ENCODE measurements around the gene NLGN1. TPM values are rescaled to one million over a fixed set of nuclear protein-coding genes. Genes with fewer than 3 reads are reported as not detected.

The NLGN1 gene
- total RNA-seq, 1 experiment from 2014 or later: not detected

DNA sequence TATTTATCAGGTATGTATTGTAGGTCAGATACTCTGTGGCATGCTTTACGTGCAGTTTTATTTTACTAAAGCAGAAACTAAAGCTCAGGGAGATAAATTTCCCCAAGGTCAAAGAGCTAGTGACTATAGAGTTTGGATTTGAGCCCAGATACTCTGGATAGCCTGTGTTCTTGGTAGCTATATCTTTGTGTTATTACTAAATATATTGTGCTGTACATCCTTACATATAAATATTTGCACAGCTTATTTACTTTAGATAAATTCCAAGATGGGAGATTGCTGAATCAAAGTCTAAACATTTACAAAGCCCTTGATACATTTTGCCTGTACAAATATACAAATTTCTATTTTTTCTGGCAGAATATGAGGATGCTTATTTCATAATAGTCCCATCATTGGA is 800.7 kb downstream of the NLGN1 start:
- H2AFZ ChIP-seq (ENCODE audit: low read depth, low read length, poor library complexity, severe bottlenecking): no peak overlapping the region
- H4K20me1 ChIP-seq (ENCODE audit: insufficient read depth): no peaks in the 10 kb centered on the region
- ChIA-PET CTCF (no interaction called here), POLR2A (no interaction called here), RAD21 (ENCODE audit: low non-redundant PET in 1 of 2, low total read pairs in 2 of 2, uncharacterized antibody in 2 of 2, unreplicated experiment in 2 of 2) (interaction anchor here in 1 of 2 experiments (0.5 kb wide), 1 partner anchor 729 kb away, joined by 3 read pairs; no protein-coding TSS in a partner anchor)
- no peak overlapping the region for H3K27ac ChIP-seq (ENCODE audit: low read depth, low read length)
- no peak for DNase-seq (ENCODE audit: low read depth, low spot score)
- no peaks in the 10 kb centered on the region for H3K9me3 ChIP-seq (ENCODE audit: control insufficient read depth in 1 of 2, insufficient read depth in 1 of 2, low read depth in 1 of 2, low read length in 2 of 2)
- intact Hi-C loops (cut with micrococcal nuclease): no loop called here
- H3K27me3 ChIP-seq (ENCODE audit: insufficient read depth, low read length): no peaks in the 10 kb centered on the region
- no peak overlapping the region for H3K9ac ChIP-seq (ENCODE audit: low read length)
- no peaks in the 10 kb centered on the region for H3K79me2 ChIP-seq (ENCODE audit: insufficient read depth, low read length)
- no TSS peak for BruUV-seq (replicated peaks)
- ATAC-seq: no peak
- H3K36me3 ChIP-seq (ENCODE audit: control insufficient read depth in 1 of 2, insufficient read depth in 2 of 2, low read length in 2 of 2): no peaks in the 10 kb centered on the region
- no peaks in the 10 kb centered on the region for H3K9me2 ChIP-seq (ENCODE audit: insufficient read depth)
- H3K4me1 ChIP-seq (ENCODE audit: control insufficient read depth in 1 of 2, insufficient read depth in 2 of 2, low read length in 2 of 2): no peaks in the 10 kb centered on the region
- H3K4me2 ChIP-seq (ENCODE audit: low read length): no peak overlapping the region
- no peak for TF ChIP-seq CEBPB (IDR thresholded peaks at IDR 0.05; ENCODE audit: low read depth)
- no peak for TF ChIP-seq ZFX (IDR thresholded peaks at IDR 0.05)
- TF ChIP-seq JUND (IDR thresholded peaks at IDR 0.05): no peak
- TF ChIP-seq, protein P1, sequence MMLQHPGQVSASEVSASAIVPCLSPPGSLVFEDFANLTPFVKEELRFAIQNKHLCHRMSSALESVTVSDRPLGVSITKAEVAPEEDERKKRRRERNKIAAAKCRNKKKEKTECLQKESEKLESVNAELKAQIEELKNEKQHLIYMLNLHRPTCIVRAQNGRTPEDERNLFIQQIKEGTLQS (IDR thresholded peaks at IDR 0.05): no peak
- TF ChIP-seq, protein P2, sequence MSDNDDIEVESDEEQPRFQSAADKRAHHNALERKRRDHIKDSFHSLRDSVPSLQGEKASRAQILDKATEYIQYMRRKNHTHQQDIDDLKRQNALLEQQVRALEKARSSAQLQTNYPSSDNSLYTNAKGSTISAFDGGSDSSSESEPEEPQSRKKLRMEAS (IDR thresholded peaks at IDR 0.05): no peak
- no peak for TF ChIP-seq TCF7L2 (IDR thresholded peaks at IDR 0.05; ENCODE audit: borderline replicate concordance, extremely low read depth, insufficient read depth, insufficient read length)
- TF ChIP-seq RAD21 (IDR thresholded peaks at IDR 0.05; ENCODE audit: low read depth): no peak
- no peak for TF ChIP-seq SP1 (IDR thresholded peaks at IDR 0.05; ENCODE audit: low read depth)
- TF ChIP-seq ZNF274 (IDR thresholded peaks at IDR 0.05; ENCODE audit: low read depth, low read length): no peak
- no peak for TF ChIP-seq YY1 (IDR thresholded peaks at IDR 0.05; ENCODE audit: extremely low read depth, insufficient replicate concordance, low read depth, low read length)
- no peak for TF ChIP-seq POLR2AphosphoS5 (IDR thresholded peaks at IDR 0.05; ENCODE audit: low read depth, low read length)
- no peak for TF ChIP-seq CBX3 (IDR thresholded peaks at IDR 0.05; ENCODE audit: low read depth)
- TF ChIP-seq, protein P3, sequence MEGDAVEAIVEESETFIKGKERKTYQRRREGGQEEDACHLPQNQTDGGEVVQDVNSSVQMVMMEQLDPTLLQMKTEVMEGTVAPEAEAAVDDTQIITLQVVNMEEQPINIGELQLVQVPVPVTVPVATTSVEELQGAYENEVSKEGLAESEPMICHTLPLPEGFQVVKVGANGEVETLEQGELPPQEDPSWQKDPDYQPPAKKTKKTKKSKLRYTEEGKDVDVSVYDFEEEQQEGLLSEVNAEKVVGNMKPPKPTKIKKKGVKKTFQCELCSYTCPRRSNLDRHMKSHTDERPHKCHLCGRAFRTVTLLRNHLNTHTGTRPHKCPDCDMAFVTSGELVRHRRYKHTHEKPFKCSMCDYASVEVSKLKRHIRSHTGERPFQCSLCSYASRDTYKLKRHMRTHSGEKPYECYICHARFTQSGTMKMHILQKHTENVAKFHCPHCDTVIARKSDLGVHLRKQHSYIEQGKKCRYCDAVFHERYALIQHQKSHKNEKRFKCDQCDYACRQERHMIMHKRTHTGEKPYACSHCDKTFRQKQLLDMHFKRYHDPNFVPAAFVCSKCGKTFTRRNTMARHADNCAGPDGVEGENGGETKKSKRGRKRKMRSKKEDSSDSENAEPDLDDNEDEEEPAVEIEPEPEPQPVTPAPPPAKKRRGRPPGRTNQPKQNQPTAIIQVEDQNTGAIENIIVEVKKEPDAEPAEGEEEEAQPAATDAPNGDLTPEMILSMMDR (IDR thresholded peaks at IDR 0.05 in 2 of 3, conservative IDR thresholded peaks at IDR 0.05 in 1 of 3; ENCODE audit: borderline replicate concordance in 1 of 3, insufficient read depth in 1 of 3, low read depth in 2 of 3, low read length in 2 of 3): no peak
- TF ChIP-seq, protein P4, sequence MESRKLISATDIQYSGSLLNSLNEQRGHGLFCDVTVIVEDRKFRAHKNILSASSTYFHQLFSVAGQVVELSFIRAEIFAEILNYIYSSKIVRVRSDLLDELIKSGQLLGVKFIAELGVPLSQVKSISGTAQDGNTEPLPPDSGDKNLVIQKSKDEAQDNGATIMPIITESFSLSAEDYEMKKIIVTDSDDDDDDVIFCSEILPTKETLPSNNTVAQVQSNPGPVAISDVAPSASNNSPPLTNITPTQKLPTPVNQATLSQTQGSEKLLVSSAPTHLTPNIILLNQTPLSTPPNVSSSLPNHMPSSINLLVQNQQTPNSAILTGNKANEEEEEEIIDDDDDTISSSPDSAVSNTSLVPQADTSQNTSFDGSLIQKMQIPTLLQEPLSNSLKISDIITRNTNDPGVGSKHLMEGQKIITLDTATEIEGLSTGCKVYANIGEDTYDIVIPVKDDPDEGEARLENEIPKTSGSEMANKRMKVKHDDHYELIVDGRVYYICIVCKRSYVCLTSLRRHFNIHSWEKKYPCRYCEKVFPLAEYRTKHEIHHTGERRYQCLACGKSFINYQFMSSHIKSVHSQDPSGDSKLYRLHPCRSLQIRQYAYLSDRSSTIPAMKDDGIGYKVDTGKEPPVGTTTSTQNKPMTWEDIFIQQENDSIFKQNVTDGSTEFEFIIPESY (IDR thresholded peaks at IDR 0.05; ENCODE audit: extremely low read depth, insufficient replicate concordance, low read length): no peak
- TF ChIP-seq POLR2A (IDR thresholded peaks at IDR 0.05; ENCODE audit: borderline replicate concordance, extremely low read depth, insufficient read depth, insufficient read length): no peak
- TF ChIP-seq, protein P5, sequence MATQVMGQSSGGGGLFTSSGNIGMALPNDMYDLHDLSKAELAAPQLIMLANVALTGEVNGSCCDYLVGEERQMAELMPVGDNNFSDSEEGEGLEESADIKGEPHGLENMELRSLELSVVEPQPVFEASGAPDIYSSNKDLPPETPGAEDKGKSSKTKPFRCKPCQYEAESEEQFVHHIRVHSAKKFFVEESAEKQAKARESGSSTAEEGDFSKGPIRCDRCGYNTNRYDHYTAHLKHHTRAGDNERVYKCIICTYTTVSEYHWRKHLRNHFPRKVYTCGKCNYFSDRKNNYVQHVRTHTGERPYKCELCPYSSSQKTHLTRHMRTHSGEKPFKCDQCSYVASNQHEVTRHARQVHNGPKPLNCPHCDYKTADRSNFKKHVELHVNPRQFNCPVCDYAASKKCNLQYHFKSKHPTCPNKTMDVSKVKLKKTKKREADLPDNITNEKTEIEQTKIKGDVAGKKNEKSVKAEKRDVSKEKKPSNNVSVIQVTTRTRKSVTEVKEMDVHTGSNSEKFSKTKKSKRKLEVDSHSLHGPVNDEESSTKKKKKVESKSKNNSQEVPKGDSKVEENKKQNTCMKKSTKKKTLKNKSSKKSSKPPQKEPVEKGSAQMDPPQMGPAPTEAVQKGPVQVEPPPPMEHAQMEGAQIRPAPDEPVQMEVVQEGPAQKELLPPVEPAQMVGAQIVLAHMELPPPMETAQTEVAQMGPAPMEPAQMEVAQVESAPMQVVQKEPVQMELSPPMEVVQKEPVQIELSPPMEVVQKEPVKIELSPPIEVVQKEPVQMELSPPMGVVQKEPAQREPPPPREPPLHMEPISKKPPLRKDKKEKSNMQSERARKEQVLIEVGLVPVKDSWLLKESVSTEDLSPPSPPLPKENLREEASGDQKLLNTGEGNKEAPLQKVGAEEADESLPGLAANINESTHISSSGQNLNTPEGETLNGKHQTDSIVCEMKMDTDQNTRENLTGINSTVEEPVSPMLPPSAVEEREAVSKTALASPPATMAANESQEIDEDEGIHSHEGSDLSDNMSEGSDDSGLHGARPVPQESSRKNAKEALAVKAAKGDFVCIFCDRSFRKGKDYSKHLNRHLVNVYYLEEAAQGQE (IDR thresholded peaks at IDR 0.05; ENCODE audit: low read depth): no peak
- no peak for TF ChIP-seq EGR1 (IDR thresholded peaks at IDR 0.05; ENCODE audit: low read depth)
- no peak for TF ChIP-seq SRF (IDR thresholded peaks at IDR 0.05; ENCODE audit: low read depth)
- no peak overlapping the region for H3K4me3 ChIP-seq (replicated peaks in 1 of 2; ENCODE audit: low read depth in 1 of 2, low read length in 2 of 2)
